ENCODE results near the gene MARVELD1. TPM values are rescaled to one million over a fixed set of nuclear protein-coding genes. Genes with fewer than 3 reads are reported as not detected.
A peak's percentile ranks its signal among the peaks of the same experiment; 100 is the strongest.

MARVELD1 gene
- total and polyA plus RNA-seq, 2 experiments from 2014 or later = 7.3 to 23.7 TPM

GRCh38 chr10:97726636-97727178 lies 13.2 kb downstream of the MARVELD1 start:
- ATAC-seq (peak; percentile 97), DNase-seq (ENCODE audit: low spot score) (peak; percentile 92)
- no peak for TF ChIP-seq ZNF114 (CRISPR knock-in tag; IDR thresholded peaks at IDR 0.05)
- TF ChIP-seq ETS1 (IDR thresholded peaks at IDR 0.05) = peak; percentile 84
- TF ChIP-seq EZH2phosphoT487 (IDR thresholded peaks at IDR 0.05; ENCODE audit: unreplicated experiment) = no peak
- TF ChIP-seq CREB1 (CRISPR knock-in tag; IDR thresholded peaks at IDR 0.05; ENCODE audit: low read depth) = no peak
- TF ChIP-seq STAT1 (IDR thresholded peaks at IDR 0.05; ENCODE audit: unreplicated experiment) = no peak
- no peak for TF ChIP-seq NANOG (IDR thresholded peaks at IDR 0.05; ENCODE audit: borderline replicate concordance)
- TF ChIP-seq JUNB (IDR thresholded peaks at IDR 0.05; ENCODE audit: unreplicated experiment) = no peak
- peak; percentile 60; the same call in 1 of the 2 replicates for TF ChIP-seq ZNF462 (CRISPR knock-in tag; IDR thresholded peaks at IDR 0.05)
- TF ChIP-seq POLR2AphosphoS5 (IDR thresholded peaks at IDR 0.05; ENCODE audit: low read depth) = peak; percentile 61
- Histone ChIP-seq H3K36me3 (ENCODE audit: insufficient read depth) (no peaks in the 10 kb centered on the region), H3K4me2 (peak overlapping the region; percentile 65), H3F3A (replicated peaks; ENCODE audit: low read depth) (0 out of 2 replicates have a peak, but pooled peaks cover 2% of the 10 kb centered on the region), H3K27ac (ENCODE audit: low read depth) (no peak overlapping the region), H3K4me1 (ENCODE audit: insufficient read depth) (no peaks in the 10 kb centered on the region), H3K9me2 (ENCODE audit: insufficient read depth) (no peaks in the 10 kb centered on the region), H3K79me2 (replicated peaks; ENCODE audit: insufficient read depth) (no peaks in the 10 kb centered on the region), H2AFZ (peak overlapping the region; percentile 44), H3K27me3 (ENCODE audit: insufficient read depth) (no peaks in the 10 kb centered on the region), H4K20me1 (replicated peaks; ENCODE audit: insufficient read depth) (no peaks in the 10 kb centered on the region), H3K4me3 (peak overlapping the region; percentile 17)
- H3K4me1 Mint-ChIP-seq = peaks cover 5% of the 10 kb centered on the region; the same call in 2 of the 3 replicates
- H3K9me3 Mint-ChIP-seq = peaks cover 3% of the 10 kb centered on the region; the same call in 1 of the 3 replicates
- peak overlapping the region; percentile 84; the same call in 1 of the 2 replicates for H3K27ac Mint-ChIP-seq
- H3K4me3 Mint-ChIP-seq = peak overlapping the region; percentile 53
- no peaks in the 10 kb centered on the region for H3K27me3 Mint-ChIP-seq (ENCODE audit: insufficient read depth, low read depth, poor library complexity)
- H3K36me3 Mint-ChIP-seq (ENCODE audit: low read depth) = 0 out of 3 replicates have a peak, but pooled peaks cover under 1% of the 10 kb centered on the region
